ENCODE measurements around the gene LARP4.
"Not testable (repeated sequence)": the region's sequence is repeated elsewhere in the genome, so short reads cannot be mapped to it uniquely, and the experiment has no call there.

The LARP4 gene

GRCh38 chr12:50423342-50423741, 22.7 kb downstream of the LARP4 start:
- H4K12ac ChIP-seq (ENCODE audit: low read depth, low read length); H3K36me3 ChIP-seq (ENCODE audit: control insufficient read depth in 1 of 2, insufficient read depth in 2 of 2, low read length in 2 of 2); H2AK5ac ChIP-seq (ENCODE audit: low read length); H3K4me2 ChIP-seq (ENCODE audit: low read length); DNase-seq; H4K91ac ChIP-seq (ENCODE audit: low read depth, low read length); H3K79me1 ChIP-seq (ENCODE audit: low read length); H3K27me3 ChIP-seq (ENCODE audit: insufficient read depth, low read length); H3K18ac ChIP-seq (ENCODE audit: low read length); H3K23ac ChIP-seq (ENCODE audit: low read length); H2AFZ ChIP-seq (ENCODE audit: insufficient read depth, low read length, poor library complexity); H3K4me1 ChIP-seq (ENCODE audit: control insufficient read depth in 1 of 2, insufficient read depth in 2 of 2, low read length in 2 of 2); H3K9ac ChIP-seq (ENCODE audit: low read length); H4K8ac ChIP-seq (ENCODE audit: low read depth, low read length); H3K79me2 ChIP-seq (ENCODE audit: control insufficient read depth, insufficient read depth, low read length, poor library complexity); H3K14ac ChIP-seq (ENCODE audit: low read length); H2BK120ac ChIP-seq (ENCODE audit: insufficient read depth, low read length, poor library complexity); H3K4me3 ChIP-seq (ENCODE audit: low read depth, low read length); H2BK12ac ChIP-seq (ENCODE audit: low read length); H2BK5ac ChIP-seq (ENCODE audit: low read depth, low read length, poor library complexity); H3K27ac ChIP-seq (ENCODE audit: low read depth, low read length); H3K9me3 ChIP-seq (ENCODE audit: insufficient read depth, low read depth, low read length): not testable (repeated sequence)
- no CpG with 5 or more reads among the region's 10 CpGs for WGBS (ENCODE audit: extremely low coverage, insufficient coverage, insufficient read length)
- H3K4ac ChIP-seq (ENCODE audit: low read depth, low read length), result peak overlapping the region; percentile 52

GRCh38 chr12:50425589-50426258, 25.0 kb downstream of the LARP4 start:
- no peak overlapping the region for H3K23ac ChIP-seq (ENCODE audit: low read length)
- no CpG with 5 or more reads among the region's 6 CpGs for WGBS (ENCODE audit: extremely low coverage, insufficient coverage, insufficient read length)
- H3K36me3 ChIP-seq (ENCODE audit: control insufficient read depth in 1 of 2, insufficient read depth in 2 of 2, low read length in 2 of 2), result peaks cover 5 to 9% of the 10 kb centered on the region in 2 experiments
- H3K9me3 ChIP-seq (ENCODE audit: insufficient read depth, low read depth, low read length), result no peaks in the 10 kb centered on the region
- peak overlapping the region; percentile 13 for H3K4ac ChIP-seq (ENCODE audit: low read depth, low read length)
- no peak overlapping the region for H4K12ac ChIP-seq (ENCODE audit: low read depth, low read length)
- H3K79me2 ChIP-seq (ENCODE audit: control insufficient read depth, insufficient read depth, low read length, poor library complexity), result no peaks in the 10 kb centered on the region
- no peak overlapping the region for H4K8ac ChIP-seq (ENCODE audit: low read depth, low read length)
- peaks cover 5% of the 10 kb centered on the region in 2 experiments for H3K4me1 ChIP-seq (ENCODE audit: control insufficient read depth in 1 of 2, insufficient read depth in 2 of 2, low read length in 2 of 2)
- H2BK12ac ChIP-seq (ENCODE audit: low read length), result no peak overlapping the region
- no peak for DNase-seq
- H4K91ac ChIP-seq (ENCODE audit: low read depth, low read length), result no peak overlapping the region
- no peaks in the 10 kb centered on the region for H3K79me1 ChIP-seq (ENCODE audit: low read length)
- H2AK5ac ChIP-seq (ENCODE audit: low read length), result no peak overlapping the region
- H2BK120ac ChIP-seq (ENCODE audit: insufficient read depth, low read length, poor library complexity), result no peak overlapping the region
- no peak overlapping the region for H3K27ac ChIP-seq (ENCODE audit: low read depth, low read length)
- H3K27me3 ChIP-seq (ENCODE audit: insufficient read depth, low read length), result no peaks in the 10 kb centered on the region
- H3K4me3 ChIP-seq (ENCODE audit: low read depth, low read length), result no peak overlapping the region
- no peak overlapping the region for H3K18ac ChIP-seq (ENCODE audit: low read length)
- no peak overlapping the region for H2BK5ac ChIP-seq (ENCODE audit: low read depth, low read length, poor library complexity)
- H3K9ac ChIP-seq (ENCODE audit: low read length), result no peak overlapping the region
- no peak overlapping the region for H2AFZ ChIP-seq (ENCODE audit: insufficient read depth, low read length, poor library complexity)
- H3K14ac ChIP-seq (ENCODE audit: low read length), result no peak overlapping the region
- no peak overlapping the region for H3K4me2 ChIP-seq (ENCODE audit: low read length)

- H3K36me3 ChIP-seq (ENCODE audit: control insufficient read depth in 1 of 2, insufficient read depth in 2 of 2, low read length in 2 of 2), result peaks cover 29 to 36% of the 10 kb centered on the region in 2 experiments
- not testable (repeated sequence) for H4K12ac ChIP-seq (ENCODE audit: low read depth, low read length); H4K91ac ChIP-seq (ENCODE audit: low read depth, low read length); H3K9ac ChIP-seq (ENCODE audit: low read length); H3K27ac ChIP-seq (ENCODE audit: low read depth, low read length); H3K79me1 ChIP-seq (ENCODE audit: low read length); H3K4me3 ChIP-seq (ENCODE audit: low read depth, low read length); H2BK5ac ChIP-seq (ENCODE audit: low read depth, low read length, poor library complexity); H2AFZ ChIP-seq (ENCODE audit: insufficient read depth, low read length, poor library complexity); H3K14ac ChIP-seq (ENCODE audit: low read length); H2BK120ac ChIP-seq (ENCODE audit: insufficient read depth, low read length, poor library complexity); H2BK12ac ChIP-seq (ENCODE audit: low read length); DNase-seq; H3K4me2 ChIP-seq (ENCODE audit: low read length); H3K18ac ChIP-seq (ENCODE audit: low read length); H3K4ac ChIP-seq (ENCODE audit: low read depth, low read length); H3K9me3 ChIP-seq (ENCODE audit: insufficient read depth, low read depth, low read length); H4K8ac ChIP-seq (ENCODE audit: low read depth, low read length); H3K23ac ChIP-seq (ENCODE audit: low read length); H3K79me2 ChIP-seq (ENCODE audit: control insufficient read depth, insufficient read depth, low read length, poor library complexity); H3K27me3 ChIP-seq (ENCODE audit: insufficient read depth, low read length); H2AK5ac ChIP-seq (ENCODE audit: low read length); H3K4me1 ChIP-seq (ENCODE audit: control insufficient read depth in 1 of 2, insufficient read depth in 2 of 2, low read length in 2 of 2)
- no CpG with 5 or more reads among the region's 8 CpGs for WGBS (ENCODE audit: extremely low coverage, insufficient coverage, insufficient read length)
Observed at GRCh38 chr12:50431656-50432055, 31.0 kb downstream of the LARP4 start.

DNA sequence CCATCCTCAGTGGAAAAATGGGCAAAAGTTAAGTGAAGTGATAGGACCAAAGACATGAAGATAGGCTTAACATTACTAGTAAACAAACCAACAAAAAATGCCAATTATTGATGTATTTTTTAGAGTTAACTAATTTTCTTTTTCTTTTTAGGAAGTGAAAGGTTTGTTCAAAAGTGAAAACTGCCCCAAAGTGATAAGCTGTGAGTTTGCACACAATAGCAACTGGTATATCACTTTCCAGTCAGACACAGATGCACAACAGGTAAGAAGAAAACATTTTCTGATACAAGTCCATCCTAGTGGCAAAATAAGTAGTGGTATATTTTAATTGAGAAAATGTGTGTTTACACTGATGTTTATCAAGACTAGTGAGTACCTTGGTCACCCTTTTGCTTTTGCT, 39.6 kb downstream of the LARP4 start:
- H4K12ac ChIP-seq (ENCODE audit: low read depth, low read length), result no peak overlapping the region
- H3K9me3 ChIP-seq (ENCODE audit: insufficient read depth, low read depth, low read length), result no peaks in the 10 kb centered on the region
- no peak overlapping the region for H4K91ac ChIP-seq (ENCODE audit: low read depth, low read length)
- H3K4me3 ChIP-seq (ENCODE audit: low read depth, low read length), result no peak overlapping the region
- no peak overlapping the region for H3K18ac ChIP-seq (ENCODE audit: low read length)
- peaks cover 25 to 30% of the 10 kb centered on the region in 2 experiments for H3K36me3 ChIP-seq (ENCODE audit: control insufficient read depth in 1 of 2, insufficient read depth in 2 of 2, low read length in 2 of 2)
- H4K8ac ChIP-seq (ENCODE audit: low read depth, low read length), result no peak overlapping the region
- no peaks in the 10 kb centered on the region for H3K79me2 ChIP-seq (ENCODE audit: control insufficient read depth, insufficient read depth, low read length, poor library complexity)
- no peak overlapping the region for H2BK12ac ChIP-seq (ENCODE audit: low read length)
- H3K14ac ChIP-seq (ENCODE audit: low read length), result no peak overlapping the region
- H2AK5ac ChIP-seq (ENCODE audit: low read length), result no peak overlapping the region
- no peak overlapping the region for H3K9ac ChIP-seq (ENCODE audit: low read length)
- no peak overlapping the region for H3K4me2 ChIP-seq (ENCODE audit: low read length)
- no peak overlapping the region for H2BK120ac ChIP-seq (ENCODE audit: insufficient read depth, low read length, poor library complexity)
- no peak overlapping the region for H2BK5ac ChIP-seq (ENCODE audit: low read depth, low read length, poor library complexity)
- no peak overlapping the region for H2AFZ ChIP-seq (ENCODE audit: insufficient read depth, low read length, poor library complexity)
- no peak for DNase-seq
- H3K27me3 ChIP-seq (ENCODE audit: insufficient read depth, low read length), result no peaks in the 10 kb centered on the region
- no peak overlapping the region for H3K23ac ChIP-seq (ENCODE audit: low read length)
- no peak overlapping the region for H3K27ac ChIP-seq (ENCODE audit: low read depth, low read length)
- no peak overlapping the region for H3K4ac ChIP-seq (ENCODE audit: low read depth, low read length)
- no peaks in the 10 kb centered on the region for H3K79me1 ChIP-seq (ENCODE audit: low read length)
- H3K4me1 ChIP-seq (ENCODE audit: control insufficient read depth in 1 of 2, insufficient read depth in 2 of 2, low read length in 2 of 2), result no peaks in the 10 kb centered on the region

Measured in trophoblast cell (in vitro differentiated cells and primary cell).